GM18873 (cell line): ENCODE results near the gene KMT2A.
"Not testable (repeated sequence)": the region's sequence is repeated elsewhere in the genome, so short reads cannot be mapped to it uniquely, and the experiment has no call there.

Experiments used
- ATAC-seq: cut with Tn5 transposase; IDR thresholded peaks from one replicate; pipeline ENCODE4 v1.9.1; 2021; ENCODE audit warnings: mild to moderate bottlenecking, moderate library complexity, moderate number of reproducible peaks; ENCODE audit not compliant: unreplicated experiment, low FRiP score

The KMT2A gene

DNA sequence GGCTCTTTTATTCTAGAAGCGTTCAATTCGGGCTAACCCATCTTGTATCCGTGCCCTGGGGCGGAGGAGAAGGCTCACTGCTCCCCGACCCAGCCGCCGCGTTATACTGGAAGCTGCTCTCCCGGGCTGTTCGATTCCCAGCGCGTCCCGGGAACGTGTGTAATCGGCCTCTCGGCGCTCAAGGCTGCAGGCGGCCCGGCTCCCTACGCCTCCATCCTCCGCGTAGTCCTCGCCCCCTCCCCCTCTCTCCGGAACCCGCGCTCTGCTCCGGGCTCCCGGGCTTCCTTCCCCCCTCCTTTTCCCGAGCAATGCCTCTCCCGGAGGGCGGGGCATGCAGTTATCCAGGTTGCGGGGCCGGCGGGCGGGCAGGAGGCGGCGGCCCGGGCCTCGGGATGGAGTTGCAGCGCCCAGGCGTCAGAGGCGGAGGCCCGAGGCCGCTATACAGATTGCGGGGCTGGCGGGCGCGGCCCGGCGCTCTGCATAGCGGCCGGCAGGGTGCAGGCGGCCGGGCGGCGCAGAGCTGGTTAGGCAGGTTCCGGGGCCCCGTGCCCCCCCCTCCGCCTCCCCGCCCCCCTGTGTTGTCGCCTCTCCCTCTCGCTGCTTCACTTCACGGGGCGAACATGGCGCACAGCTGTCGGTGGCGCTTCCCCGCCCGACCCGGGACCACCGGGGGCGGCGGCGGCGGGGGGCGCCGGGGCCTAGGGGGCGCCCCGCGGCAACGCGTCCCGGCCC, at the start of gene KMT2A:
KMT2A (plus strand) TSS at position 600 of the 732 bp plus-strand sequence; CDS start at position 621, 21 bp downstream.
- peak; percentile 47 for ATAC-seq

DNA sequence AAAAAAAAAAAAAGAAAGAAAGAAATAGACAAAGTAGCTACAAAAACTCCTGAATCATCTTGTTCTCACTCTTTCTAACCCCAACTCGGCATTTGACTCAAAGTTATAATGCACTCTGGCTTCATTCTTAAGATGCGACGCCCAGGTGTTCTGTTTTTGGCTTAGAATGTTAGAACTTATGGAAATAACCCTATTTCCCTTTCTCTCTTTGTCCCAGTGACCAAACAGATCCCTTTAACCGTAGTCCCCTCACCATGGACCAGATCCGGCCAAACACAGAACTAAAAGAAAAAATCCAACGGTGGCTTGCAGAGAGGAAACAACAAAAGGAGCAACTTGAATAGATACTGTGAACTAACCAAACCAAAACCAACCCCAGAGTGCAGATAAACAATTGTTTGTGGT, 40.2 kb upstream of the KMT2A start:
- no peak for ATAC-seq

DNA sequence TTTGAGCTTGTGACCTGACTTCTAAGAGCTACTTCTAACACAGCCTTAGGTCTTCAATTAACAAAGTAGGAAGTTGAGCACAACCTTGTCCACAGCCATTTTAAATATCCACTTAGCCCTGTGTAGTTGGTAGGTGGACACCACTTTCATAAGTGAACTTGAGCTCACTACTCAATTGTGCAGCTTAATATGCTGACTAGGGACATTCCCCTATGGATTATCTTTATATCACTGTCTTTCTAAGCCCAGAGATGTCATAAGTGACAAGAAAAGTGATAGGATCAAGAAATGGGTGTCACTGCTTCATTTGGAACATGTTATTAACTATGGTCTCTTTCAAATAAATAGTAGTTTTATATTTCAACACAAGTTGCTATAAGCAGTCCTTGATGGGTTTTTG, 38.8 kb upstream of the KMT2A start:
- no peak for ATAC-seq

DNA sequence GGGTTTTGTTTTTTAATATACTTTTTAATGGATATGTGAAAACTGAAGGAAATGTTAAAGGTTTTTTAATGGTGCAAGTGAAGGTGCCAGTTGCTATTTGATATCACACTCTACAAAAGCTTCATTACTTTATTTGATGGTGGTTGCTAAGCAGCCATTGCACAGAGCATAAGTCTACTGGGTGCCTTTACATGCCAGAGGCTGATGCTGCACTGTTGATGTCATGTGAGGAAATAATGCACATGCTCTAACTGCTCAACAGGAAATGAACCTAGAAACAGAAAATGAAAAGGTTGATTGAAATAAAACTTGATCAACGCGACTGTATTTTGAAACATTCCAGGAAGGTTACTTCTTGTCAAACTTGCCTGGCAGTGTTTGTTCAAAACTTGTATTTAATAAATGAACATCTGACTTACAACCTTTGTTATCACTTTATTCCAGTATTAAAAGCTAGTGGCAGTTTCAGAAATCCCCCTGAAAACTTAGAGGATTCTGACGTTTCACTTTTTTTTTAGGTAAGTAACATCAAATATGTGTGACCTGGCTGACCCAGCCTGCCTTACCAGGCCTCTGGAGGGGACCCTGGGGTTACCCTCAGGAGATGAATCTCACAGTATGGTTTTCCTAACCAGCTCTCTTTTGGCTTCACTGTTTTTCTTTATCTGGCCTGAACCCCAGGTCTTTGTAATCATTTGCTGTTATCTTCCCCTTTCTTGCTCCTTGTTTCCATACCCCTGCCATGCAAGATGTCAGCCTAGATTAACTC, 37.3 kb upstream of the KMT2A start:
- no peak for ATAC-seq

DNA sequence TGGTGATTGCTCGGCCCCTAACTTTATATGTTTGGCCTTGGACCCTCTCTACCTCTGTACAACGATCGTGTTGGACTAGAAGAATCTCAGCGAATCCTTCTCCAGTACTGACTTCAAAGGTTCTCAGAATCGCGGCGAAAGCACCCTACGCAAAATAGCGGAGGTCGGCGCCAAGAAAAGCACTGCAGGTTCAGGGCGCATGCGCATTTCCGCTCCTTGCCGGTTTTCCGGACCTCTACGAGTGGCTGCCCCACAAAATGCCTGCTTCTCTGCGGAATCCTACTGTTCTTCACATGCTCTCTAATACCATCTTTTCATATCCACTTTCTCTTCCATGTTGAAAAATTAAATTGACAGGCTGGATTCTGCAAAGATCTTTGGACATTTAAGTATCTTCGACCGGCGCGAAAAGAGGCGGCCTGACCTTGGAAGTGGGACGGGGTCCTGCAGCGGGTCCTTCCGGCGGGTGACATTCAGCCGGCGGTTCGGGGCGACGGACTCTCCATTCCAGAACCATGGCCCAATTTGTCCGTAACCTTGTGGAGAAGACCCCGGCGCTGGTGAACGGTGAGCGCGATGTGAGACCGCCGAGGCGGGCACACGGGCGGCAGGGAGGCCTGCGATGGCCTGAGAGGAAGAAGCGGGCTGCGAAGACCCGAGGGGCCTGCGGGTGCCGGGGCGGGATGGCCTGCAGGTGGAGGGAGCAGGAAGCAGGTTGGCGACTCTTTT, 35.0 kb upstream of the KMT2A start, which contains the start of gene ATP5MG:
ATP5MG (plus strand) TSS at position 456 of the 729 bp plus-strand sequence; CDS start at position 516, 60 bp downstream.
- ATAC-seq: peak; percentile 46

DNA sequence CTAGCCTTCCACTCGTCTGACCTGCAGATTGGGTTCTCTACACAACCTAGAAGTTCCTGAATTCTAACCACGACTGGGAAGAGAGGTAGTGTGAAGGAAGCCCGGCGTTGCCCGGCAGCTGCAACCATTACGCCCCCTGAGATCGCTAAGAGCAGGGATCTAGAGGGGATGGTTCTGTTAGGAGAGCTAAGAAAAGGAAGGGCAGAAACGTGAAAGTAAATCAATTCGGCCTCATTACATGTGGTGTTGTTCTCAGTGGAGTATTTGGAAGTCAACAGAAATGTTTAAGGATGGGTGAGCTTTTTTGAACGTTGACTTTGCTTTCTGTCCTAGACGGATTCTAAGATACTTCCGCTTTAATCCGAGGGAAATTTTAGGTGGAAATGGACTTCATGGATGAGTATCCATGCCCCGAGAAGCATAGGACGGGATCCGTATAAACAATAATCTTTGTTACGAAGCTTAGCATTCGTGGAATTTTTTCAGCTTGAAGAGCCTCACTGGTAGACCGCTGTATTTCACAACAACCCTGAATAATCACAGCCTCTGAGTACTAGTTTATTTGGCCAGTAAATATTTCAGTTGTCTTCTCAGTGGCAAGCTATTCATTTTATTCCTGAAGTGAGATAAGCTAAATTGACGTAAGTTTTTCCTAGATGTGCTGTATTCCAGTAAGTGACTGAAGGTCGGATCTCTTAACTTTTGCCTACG, 34.3 kb upstream of the KMT2A start:
- no peak for ATAC-seq

DNA sequence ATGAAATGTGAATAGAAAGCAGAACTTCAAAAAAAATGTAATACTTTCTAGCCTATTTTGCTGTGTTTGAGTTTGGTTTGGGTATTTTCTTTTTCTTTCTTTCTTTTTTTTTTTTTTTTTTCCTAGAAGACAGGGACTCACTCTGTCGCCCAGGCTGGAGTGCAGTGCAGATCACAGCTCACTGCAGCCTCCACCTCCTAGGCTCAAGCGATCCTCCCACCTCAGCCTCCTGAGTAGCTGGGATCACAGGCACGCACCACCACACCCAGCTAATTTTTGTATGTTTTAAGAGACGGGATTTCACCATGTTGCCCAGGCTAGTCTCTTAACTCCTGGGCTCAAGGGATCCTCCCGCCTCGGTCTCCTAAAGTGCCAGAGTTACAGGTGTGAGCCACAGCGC, 33.7 kb upstream of the KMT2A start:
- not testable (repeated sequence) for ATAC-seq

DNA sequence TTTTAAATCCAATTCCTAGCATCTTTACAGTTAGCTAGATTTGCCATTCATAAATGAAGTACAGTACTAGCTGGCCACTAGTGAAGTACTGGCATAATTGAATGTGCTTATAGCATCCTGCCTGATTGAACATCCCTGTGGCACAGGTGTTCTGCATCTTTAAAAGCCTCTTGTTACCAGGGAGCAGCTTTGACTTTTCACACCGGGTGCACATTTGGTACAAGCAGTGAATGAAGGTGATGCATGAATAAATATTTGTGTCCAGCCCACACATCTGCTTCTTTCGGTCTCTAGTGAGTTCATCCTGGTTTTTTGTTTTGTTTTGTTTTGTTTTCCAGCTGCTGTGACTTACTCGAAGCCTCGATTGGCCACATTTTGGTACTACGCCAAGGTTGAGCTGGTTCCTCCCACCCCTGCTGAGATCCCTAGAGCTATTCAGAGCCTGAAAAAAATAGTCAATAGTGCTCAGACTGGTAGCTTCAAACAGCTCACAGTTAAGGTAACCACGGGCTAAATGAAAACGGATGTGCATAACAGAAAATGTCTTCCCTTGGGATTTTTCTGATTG, 29.6 kb upstream of the KMT2A start:
- no peak for ATAC-seq

DNA sequence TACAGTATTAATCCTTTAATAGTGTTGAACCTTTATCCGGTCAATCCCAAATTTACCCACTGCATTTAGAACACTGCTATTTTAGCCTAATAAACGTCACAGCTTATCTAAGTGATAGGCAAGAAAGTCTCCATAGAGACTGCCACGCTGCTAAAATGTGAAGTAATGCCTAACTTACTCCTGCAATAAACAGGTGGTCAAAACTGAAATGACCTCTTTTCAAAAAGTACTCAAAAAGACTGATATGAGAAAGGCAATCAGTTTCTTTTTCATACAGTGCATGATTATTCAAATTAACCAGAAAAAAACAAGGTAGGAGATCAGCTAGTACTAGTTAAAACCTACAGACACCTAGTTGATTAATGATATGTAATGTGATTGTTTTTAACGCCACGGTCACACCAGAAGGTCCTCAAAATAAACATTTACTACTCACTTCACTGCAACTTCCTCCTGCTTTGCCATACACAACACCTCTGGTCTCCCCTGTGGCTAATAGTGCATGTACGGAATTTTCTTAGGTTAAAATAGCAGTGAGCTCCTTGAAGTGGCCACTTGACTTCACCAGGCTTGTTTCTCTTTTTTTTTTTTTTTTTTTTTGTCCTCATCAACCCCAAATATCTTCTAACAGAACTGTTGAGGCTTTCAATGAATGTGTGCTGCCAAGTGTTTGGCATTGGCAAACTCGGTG, 26.1 kb upstream of the KMT2A start:
- ATAC-seq: peak; percentile 65

DNA sequence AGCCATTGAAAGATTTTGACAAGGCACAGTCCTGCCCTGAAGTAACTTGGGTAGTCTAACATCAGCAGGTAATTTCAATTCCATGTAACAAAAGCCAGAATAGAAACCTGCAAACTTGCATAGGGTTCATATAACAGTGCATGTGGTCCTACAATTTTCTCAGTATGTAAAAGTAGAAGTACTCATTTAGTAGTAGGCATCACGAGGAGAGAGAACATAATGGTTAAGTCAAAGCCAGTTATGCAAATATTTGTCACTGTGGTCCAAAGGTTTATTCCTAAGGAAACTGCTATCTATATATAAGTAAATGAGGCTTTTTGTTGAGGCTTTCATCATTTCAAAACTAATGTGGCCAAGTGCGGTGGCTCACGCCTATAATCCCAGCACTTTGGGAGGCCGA, 24.8 kb upstream of the KMT2A start:
- ATAC-seq: no peak

DNA sequence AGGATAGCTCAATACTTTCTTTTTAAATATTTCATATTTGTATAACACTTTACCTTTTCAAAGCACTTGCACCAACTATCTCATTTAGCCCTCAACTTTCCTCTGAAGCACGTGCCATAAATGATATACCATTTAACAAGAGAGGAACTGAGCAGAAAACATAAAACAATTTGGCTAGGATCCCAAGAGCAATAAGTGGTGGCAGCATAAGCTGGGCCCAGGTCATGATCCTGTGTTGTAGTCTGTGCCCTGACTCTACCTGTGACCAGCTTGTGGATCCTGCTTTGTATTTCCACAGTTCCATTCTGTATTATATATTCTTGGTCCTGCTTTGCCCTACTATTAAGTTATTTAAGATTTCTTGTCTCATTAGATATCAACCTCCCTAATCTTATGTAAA, 23.4 kb upstream of the KMT2A start:
- no peak for ATAC-seq

DNA sequence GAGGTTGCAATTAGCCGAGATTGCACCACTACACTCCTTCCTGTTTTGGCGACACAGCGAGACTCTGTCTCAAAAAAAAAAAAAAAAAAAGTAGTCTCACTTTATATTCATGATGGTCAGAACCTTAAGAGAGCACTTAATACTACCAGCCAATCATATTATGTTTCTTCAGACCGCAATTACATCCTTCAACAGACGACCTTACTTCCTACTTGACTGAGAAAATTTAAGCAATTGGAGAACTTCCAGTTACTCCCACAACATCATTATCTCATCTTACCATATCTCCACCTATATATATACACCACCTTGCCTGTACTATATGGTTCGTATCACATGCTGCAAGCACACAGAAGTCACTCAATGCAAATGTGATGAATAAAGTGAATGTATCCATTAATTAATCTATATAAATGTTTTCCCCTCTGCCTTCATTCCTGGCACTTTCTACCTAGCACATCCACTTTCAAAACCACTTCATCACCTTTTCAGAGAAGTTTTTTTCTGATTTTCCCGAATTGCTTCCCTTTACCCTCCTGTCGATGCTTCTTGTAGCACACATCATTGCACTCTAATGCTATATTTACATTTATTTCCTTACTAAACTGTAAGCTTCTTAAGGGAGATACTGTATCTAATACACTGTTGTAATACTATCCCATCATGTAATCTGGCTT, 21.1 kb upstream of the KMT2A start:
- no peak for ATAC-seq

DNA sequence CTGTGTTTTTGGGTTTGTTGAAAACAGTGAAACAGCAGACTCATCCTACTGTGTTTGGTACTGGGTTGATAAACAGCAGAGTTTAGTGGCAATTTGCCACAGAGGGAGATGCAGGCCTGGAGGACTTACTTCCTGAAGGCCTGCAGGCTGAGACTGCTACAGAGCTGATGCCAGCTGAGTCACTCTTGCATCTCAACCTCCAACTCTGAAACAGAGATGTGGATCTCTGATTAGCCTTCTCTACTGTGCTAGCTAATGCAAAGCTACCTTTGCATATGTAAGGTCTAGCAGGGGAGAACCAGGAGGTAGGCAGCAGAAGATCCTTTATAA, 20.6 kb upstream of the KMT2A start:
- no peak for ATAC-seq

DNA sequence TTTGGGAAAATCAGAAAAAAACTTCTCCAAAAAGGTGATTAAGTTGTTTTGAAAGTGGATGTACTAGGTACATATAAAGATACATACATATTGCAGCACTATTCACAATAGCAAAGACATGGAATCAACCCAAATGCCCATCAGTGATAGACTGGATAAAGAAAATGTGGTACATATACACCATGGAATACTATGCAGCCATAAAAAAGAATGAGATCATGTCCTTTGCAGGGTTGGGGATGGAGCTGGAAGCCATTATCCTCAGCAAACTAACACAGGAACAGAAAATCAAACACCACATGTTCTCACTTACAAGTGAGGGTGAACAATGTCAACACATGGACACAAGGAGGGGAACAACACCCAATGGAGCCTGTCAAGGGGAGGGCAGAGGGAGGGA, 19.4 kb upstream of the KMT2A start:
- not testable (repeated sequence) for ATAC-seq

DNA sequence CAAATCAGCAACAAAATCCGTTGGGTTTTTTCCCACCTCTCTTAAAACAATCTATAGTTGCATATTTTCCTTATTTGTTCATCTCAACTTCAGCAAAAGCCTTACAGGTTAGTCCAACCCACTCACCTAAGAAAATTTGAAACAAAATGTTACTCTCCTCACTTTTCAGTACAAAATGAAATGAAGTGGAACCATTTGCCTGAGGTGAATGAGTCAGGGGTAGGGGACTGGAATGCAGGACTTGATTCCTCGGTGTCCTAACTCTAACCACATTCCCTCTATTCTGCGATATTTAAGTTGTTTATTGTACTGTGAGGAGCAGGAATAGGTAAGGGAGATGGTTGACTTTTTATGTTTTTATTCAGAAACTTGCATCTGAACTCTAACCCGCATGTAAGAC, 18.5 kb upstream of the KMT2A start:
- ATAC-seq: no peak

DNA sequence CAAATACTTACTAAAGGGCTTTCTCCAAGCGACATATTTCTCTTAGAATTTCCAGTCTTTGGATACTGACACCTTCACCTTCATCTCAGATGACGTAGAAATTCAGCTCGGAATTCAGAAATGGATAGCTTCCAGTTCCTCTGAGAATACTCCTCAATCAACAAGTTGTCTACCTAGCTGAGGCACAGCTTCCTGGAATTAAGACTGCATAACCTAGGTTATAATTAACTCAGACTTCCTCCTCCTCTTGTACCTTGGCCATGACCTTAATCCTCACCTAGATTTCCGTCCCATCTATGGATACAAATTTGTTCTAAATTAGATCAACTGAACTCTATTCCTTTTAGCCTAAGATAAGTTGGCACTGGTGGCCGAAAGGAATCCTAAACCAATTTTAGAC, 17.5 kb upstream of the KMT2A start:
- no peak for ATAC-seq

DNA sequence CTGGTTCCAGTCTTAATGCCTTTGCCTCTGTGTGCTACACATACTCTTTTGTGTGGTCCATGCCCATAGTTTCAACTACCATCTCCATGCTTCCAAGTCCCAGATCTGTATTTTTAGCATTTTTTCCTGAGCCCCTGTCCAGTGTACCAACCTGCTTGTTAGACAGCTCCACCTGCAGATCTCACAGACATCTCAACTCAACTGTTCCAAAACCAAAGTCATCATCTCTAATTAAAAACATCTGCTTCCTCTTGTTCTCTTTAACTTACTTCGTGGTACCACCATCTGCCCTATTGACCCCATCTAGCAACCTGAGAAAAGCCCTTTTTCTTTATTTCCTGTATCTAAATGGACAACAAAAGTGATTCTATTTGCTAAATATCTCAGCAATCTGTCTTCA, 8.6 kb upstream of the KMT2A start:
- no peak for ATAC-seq

DNA sequence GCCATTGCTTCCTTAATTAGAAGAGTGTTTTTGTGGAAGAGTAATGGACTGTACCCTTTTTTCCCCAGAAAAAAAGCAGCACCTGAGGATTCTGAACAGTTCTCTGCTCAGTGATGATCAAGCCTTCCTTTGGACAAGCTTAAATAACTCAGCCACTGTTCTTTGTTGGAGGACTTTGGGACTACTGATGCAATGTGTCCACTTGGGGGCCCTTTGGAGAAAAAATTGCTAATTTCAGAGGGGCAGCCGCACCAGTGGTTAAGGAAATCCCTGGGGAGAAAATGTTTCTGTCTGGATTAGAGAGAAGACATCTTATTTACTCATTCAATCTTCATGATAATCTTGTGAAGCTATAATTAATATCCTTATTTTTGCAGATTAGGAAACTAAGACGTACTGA, 5.3 kb upstream of the KMT2A start:
- ATAC-seq: no peak

DNA sequence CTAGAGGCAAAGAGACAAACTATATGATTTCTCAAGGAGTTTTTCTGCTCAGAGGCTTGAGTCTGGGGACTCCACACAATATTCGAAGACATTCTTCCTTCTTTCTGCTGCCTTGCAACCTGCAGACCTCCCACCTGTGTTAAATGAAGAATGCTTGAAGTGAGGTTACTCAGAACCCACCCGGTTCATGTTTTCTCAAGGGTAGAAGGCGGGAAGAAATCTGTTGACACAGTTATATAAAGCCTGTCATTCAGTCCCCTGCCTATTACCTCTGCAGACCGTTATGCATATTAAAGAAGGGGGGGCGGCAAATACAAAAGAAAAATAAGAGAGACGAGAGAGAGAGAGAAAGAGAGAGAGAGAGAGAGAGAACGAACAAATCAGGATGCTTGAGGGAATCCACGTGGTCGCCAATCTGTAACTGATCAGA, 2.2 kb upstream of the KMT2A start:
- ATAC-seq: no peak
